Epithelial cell of proximal tubule (primary cell): ENCODE data around the gene SSNA1. TPM values are rescaled to one million over a fixed set of nuclear protein-coding genes. Genes with fewer than 3 reads are reported as not detected.

Experiments
- DNase-seq: peaks from one replicate; pipeline ENCODE4 v3.0.0-alpha.2; 2011; ENCODE audit warnings: low read depth
- H3K4me3 ChIP-seq: 2 replicates; pipeline ENCODE4 v1.5.1; 2011; ENCODE audit warnings: low read depth, mild to moderate bottlenecking, low read length
- CTCF ChIP-seq: conservative IDR thresholded peaks from 2 replicates; pipeline ENCODE4 v1.5.1; 2012; ENCODE audit warnings: low read depth, mild to moderate bottlenecking, low read length
- total RNA-seq: library from RNA; depleted of rRNA; stranded (reverse); fragments of >200 nt; gene quantifications from 2 replicates; pipeline ENCODE4 v1.2.3, GENCODE V29; 2015

Gene SSNA1
- total RNA-seq, 1 donor from 2014 or later, result 139 TPM

GRCh38 chr9:137176302-137177182 is 11.9 kb upstream of the SSNA1 start:
- peak; percentile 70 for TF ChIP-seq CTCF
- DNase-seq, result no peak
- no peak overlapping the region for H3K4me3 ChIP-seq

- no peak overlapping the region for H3K4me3 ChIP-seq
- DNase-seq, result no peak
- TF ChIP-seq CTCF, result no peak
Measured at GRCh38 chr9:137178201-137178938, 10.1 kb upstream of the SSNA1 start.

- H3K4me3 ChIP-seq, result no peak overlapping the region
- TF ChIP-seq CTCF, result no peak
- DNase-seq, result no peak
Measured at GRCh38 chr9:137178939-137179630, 9.4 kb upstream of the SSNA1 start.

GRCh38 chr9:137179761-137180160 is 8.7 kb upstream of the SSNA1 start:
- no peak for DNase-seq
- TF ChIP-seq CTCF, result no peak

GRCh38 chr9:137180491-137180890 is 8.0 kb upstream of the SSNA1 start:
- H3K4me3 ChIP-seq, result no peak overlapping the region
- TF ChIP-seq CTCF, result no peak
- DNase-seq, result no peak

More at GRCh38 chr9:137179761-137180160, 8.7 kb upstream of the SSNA1 start:
- H3K4me3 ChIP-seq, result no peak overlapping the region

GRCh38 chr9:137181680-137182079 is 6.8 kb upstream of the SSNA1 start:
- no peak for TF ChIP-seq CTCF
- no peak overlapping the region for H3K4me3 ChIP-seq
- DNase-seq, result no peak
